Upper lobe of right lung (tissue), 1 donor: Measurements from ENCODE around the gene BCAT1. TPM values are rescaled to one million over a fixed set of nuclear protein-coding genes. Genes with fewer than 3 reads are reported as not detected.

Experiments used
- ATAC-seq: fragments of 200-7000 bp; cut with Tn5 transposase; one replicate; pipeline ENCODE4 v1.9.1; 2020; ENCODE audit warnings: mild to moderate bottlenecking, moderate library complexity
- DNase-seq: peaks from one replicate; pipeline ENCODE4 v3.0.0-alpha.2; 2020
- H3K27ac ChIP-seq: fragments of 200-600 bp; one replicate; pipeline ENCODE4 v1.8.0; 2022
- H3K27me3 ChIP-seq: fragments of 200-600 bp; one replicate; pipeline ENCODE4 v1.8.0; 2022; ENCODE audit warnings: mild to moderate bottlenecking
- H3K36me3 ChIP-seq: fragments of 200-600 bp; one replicate; pipeline ENCODE4 v1.8.0; 2022
- H3K4me1 ChIP-seq: fragments of 200-600 bp; one replicate; pipeline ENCODE4 v1.8.0; 2022
- H3K4me3 ChIP-seq: fragments of 200-600 bp; one replicate; pipeline ENCODE4 v1.8.0; 2022; ENCODE audit warnings: mild to moderate bottlenecking
- H3K9me3 ChIP-seq: fragments of 200-600 bp; one replicate; pipeline ENCODE4 v1.8.0; 2022
- intact Hi-C: fragments of 100-400 bp; cut with DNase I; formaldehyde crosslinking; loops from one replicate; pipeline ENCODE4 v1.11.0; 2022
- total RNA-seq: library from RNA; stranded (reverse); fragmentation: NEBNext Ultra II Directional; extraction: Animal tissue kit (Norgen Biotek cat#: 25700); gene quantifications from one replicate; pipeline ENCODE4 v1.2.1, GENCODE V29; 2021
- TF ChIP-seq, protein P1 (sequence below): fragments of 200-600 bp; IDR thresholded peaks from one replicate; pipeline ENCODE4 v1.8.0; 2022; ENCODE audit warnings: antibody characterized with exemption
- donor health status: DM: no; HTN: yes; CAD: no; lungs with severe emphysema.

BCAT1 gene
- total RNA-seq, 1 donor from 2014 or later: 82.5 TPM

DNA sequence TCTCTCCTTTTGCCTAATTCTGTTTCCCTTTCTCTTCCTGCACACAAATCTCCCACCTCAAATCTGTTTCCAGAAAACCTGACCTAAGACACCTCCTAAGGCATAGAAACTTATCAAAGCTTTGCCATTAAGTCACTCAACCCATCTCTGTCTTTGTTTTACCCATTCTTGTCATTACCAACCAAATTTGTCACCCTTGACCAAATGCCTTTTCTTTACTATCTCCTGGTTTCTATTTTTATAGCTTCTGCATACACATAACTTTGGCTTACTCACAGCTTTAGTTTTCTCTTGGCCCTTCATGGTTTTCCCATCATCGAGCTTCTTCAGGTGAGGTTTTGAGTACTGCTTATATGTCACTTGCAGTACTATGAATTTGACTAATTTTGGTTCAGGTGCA lies 184.2 kb downstream of the BCAT1 start:
- Histone ChIP-seq H3K4me3 (no peak overlapping the region), H3K27me3 (no peaks in the 10 kb centered on the region), H3K27ac (no peak overlapping the region), H3K9me3 (no peaks in the 10 kb centered on the region), H3K4me1 (no peaks in the 10 kb centered on the region), H3K36me3 (no peaks in the 10 kb centered on the region)
- intact Hi-C loops: no loop called here
- DNase-seq (no peak), ATAC-seq (no peak)
- TF ChIP-seq, protein P1, sequence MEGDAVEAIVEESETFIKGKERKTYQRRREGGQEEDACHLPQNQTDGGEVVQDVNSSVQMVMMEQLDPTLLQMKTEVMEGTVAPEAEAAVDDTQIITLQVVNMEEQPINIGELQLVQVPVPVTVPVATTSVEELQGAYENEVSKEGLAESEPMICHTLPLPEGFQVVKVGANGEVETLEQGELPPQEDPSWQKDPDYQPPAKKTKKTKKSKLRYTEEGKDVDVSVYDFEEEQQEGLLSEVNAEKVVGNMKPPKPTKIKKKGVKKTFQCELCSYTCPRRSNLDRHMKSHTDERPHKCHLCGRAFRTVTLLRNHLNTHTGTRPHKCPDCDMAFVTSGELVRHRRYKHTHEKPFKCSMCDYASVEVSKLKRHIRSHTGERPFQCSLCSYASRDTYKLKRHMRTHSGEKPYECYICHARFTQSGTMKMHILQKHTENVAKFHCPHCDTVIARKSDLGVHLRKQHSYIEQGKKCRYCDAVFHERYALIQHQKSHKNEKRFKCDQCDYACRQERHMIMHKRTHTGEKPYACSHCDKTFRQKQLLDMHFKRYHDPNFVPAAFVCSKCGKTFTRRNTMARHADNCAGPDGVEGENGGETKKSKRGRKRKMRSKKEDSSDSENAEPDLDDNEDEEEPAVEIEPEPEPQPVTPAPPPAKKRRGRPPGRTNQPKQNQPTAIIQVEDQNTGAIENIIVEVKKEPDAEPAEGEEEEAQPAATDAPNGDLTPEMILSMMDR: no peak

DNA sequence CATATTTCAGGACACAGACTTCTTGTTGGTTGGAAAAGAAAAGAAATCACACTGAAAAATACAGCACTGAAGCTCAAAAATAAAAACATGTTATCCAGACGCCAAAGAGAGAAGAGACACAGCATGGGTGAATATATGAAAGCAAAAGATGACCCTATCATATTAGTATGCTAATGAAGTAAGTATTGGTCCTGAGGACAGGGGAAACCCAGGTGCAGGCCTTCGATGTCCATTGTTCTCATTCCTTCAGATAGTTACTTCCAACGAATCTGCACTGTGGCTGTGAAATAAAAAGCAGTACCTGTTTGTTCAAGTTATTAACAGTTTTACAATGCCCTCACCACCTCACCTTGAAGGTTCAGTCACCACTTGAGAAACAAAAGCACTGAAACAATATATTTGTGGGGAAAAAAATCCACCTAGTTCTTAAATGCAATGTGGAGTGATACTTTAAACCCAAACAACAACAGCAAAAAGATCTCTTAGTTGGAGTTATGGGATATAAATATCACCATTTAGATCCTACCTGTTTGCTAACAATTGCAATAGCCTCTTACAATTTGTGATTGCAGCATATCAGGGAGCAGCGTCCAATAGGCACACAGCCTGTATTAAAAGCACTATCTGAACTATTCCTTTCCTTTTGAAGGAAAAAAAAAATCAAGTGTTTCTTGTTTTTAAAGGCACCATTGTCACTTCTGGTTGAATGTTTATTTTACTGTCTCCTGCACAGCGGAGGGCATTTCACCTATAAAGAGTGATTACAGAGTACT lies 188.1 kb downstream of the BCAT1 start:
- TF ChIP-seq, protein P1: no peak
- H3K4me3 ChIP-seq: no peak overlapping the region
- no peaks in the 10 kb centered on the region for H3K36me3 ChIP-seq
- intact Hi-C loops: no loop called here
- no peaks in the 10 kb centered on the region for H3K4me1 ChIP-seq
- ATAC-seq: peak; percentile 49
- no peak overlapping the region for H3K27ac ChIP-seq
- no peaks in the 10 kb centered on the region for H3K9me3 ChIP-seq
- no peaks in the 10 kb centered on the region for H3K27me3 ChIP-seq
- no peak for DNase-seq

DNA sequence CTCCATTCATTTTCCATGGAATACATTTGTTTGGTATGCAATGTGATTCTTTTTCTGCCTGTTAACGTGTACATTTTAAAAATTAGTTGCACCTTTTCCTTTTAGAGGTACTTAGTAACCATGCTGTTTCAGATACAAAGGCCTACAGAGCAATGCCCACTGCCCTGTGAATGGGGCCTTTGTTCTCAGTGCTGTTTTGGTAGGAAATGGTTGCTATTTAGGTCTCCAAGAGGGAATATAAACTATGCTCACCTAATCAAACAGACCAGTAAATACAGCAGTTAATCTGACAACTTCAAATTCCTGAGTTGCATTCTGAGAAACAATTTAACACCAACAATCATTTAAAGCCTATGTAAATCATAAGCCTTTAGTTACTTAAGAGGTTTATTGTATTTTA lies 188.7 kb downstream of the BCAT1 start:
- DNase-seq: no peak
- TF ChIP-seq, protein P1: no peak
- Histone ChIP-seq H3K27ac (no peak overlapping the region), H3K27me3 (no peaks in the 10 kb centered on the region), H3K9me3 (no peaks in the 10 kb centered on the region), H3K4me1 (no peaks in the 10 kb centered on the region), H3K4me3 (no peak overlapping the region), H3K36me3 (no peaks in the 10 kb centered on the region)
- ATAC-seq: no peak
- intact Hi-C loops: no loop called here

Other genes starting within 250 kb of the BCAT1 start
- 0.49 TPM for gene DNAI7, start 246.1 kb upstream of the BCAT1 start, total RNA-seq
- 21.9 TPM for gene ETFRF1, start 246.1 kb upstream of the BCAT1 start, total RNA-seq